A549 (cell line): Measurements from ENCODE around the gene TSNAX.

Source experiments
- EP300 ChIP-seq, 2 experiments: fragments of >200 bp; sonication (Bioruptor Twin); formaldehyde crosslinking; IDR thresholded peaks; 2 replicates in 1 of 2; 3 replicates in 1 of 2; pipeline ENCODE4 v1.6.1; 2016 to 2017
- ESRRA ChIP-seq: fragments of 150-350 bp; IDR thresholded peaks from 2 replicates; pipeline ENCODE4 v1.6.1; 2014; ENCODE audit warnings: mild to moderate bottlenecking, low read length, borderline replicate concordance
- SREBF2 ChIP-seq: fragments of 450-650 bp; IDR thresholded peaks from 2 replicates; pipeline ENCODE4 v1.6.1; 2014; ENCODE audit warnings: mild to moderate bottlenecking, moderate library complexity
- ZSCAN20 ChIP-seq: fragments of 250-450 bp; sonication (Bioruptor Pico); IDR thresholded peaks from 2 replicates; pipeline ENCODE4 v1.8.0; 2022; ENCODE audit warnings: mild to moderate bottlenecking, moderate library complexity
- TF ChIP-seq, protein P1 (sequence below): fragments of >200 bp; sonication (Bioruptor Twin); formaldehyde crosslinking; IDR thresholded peaks from 3 replicates; pipeline ENCODE4 v1.5.1; 2016
- TF ChIP-seq, protein P2 (sequence below): fragments of 200-600 bp; sonication (generic); IDR thresholded peaks from 2 replicates; pipeline ENCODE4 v1.6.1; 2016; ENCODE audit warnings: antibody characterized with exemption, mild to moderate bottlenecking, moderate library complexity
- TF ChIP-seq, protein P3 (sequence below): IDR thresholded peaks from 2 replicates; pipeline ENCODE4 v1.6.1; 2012
- TF ChIP-seq, protein P4 (sequence below): fragments of 250-450 bp; sonication (Bioruptor Pico); IDR thresholded peaks from 2 replicates; pipeline ENCODE4 v1.5.0; 2021; ENCODE audit warnings: mild to moderate bottlenecking, moderate library complexity, borderline replicate concordance
- TF ChIP-seq, protein P5 (sequence below): fragments of 150-350 bp; IDR thresholded peaks from 2 replicates; pipeline ENCODE4 v1.6.1; 2014; ENCODE audit warnings: low read depth, mild to moderate bottlenecking, low read length

DNA sequence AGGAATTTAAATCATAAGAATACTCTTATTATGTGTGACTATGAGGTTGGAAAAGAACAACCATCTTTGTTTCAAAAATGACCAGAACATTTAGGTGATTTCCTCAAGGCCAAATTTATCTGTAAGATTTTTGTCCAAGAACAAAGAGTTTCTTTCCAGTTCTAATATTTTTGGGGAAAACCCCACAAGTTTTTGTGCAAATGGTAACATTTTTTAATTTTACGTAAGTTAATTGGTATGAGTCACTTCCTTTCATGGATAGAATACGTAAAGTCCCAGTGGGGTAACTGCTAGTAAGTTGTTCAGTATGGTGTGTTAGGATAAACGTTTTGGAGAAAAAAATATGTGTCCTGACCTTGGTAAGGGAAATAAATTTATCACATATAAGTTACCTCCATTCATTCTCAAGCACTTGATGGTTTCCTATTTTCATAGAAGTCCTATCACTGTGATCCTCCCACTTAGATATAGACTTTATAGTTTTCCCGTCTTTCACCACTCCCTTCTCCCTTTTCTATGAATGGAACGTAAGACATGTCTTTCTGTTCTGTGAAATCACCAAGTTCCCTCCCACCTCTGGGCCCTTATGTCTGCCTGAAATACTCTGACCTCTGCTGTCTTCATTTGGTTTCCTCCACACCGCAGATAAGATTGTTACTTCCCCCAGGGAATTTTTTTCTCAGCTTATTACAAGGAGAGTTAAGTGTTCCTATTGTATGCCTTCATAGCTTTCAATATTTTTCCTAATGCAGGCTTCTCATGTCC lies 34.9 kb upstream of the TSNAX start:
- TF ChIP-seq, protein P1, sequence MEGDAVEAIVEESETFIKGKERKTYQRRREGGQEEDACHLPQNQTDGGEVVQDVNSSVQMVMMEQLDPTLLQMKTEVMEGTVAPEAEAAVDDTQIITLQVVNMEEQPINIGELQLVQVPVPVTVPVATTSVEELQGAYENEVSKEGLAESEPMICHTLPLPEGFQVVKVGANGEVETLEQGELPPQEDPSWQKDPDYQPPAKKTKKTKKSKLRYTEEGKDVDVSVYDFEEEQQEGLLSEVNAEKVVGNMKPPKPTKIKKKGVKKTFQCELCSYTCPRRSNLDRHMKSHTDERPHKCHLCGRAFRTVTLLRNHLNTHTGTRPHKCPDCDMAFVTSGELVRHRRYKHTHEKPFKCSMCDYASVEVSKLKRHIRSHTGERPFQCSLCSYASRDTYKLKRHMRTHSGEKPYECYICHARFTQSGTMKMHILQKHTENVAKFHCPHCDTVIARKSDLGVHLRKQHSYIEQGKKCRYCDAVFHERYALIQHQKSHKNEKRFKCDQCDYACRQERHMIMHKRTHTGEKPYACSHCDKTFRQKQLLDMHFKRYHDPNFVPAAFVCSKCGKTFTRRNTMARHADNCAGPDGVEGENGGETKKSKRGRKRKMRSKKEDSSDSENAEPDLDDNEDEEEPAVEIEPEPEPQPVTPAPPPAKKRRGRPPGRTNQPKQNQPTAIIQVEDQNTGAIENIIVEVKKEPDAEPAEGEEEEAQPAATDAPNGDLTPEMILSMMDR = no peak
- TF ChIP-seq, protein P2, sequence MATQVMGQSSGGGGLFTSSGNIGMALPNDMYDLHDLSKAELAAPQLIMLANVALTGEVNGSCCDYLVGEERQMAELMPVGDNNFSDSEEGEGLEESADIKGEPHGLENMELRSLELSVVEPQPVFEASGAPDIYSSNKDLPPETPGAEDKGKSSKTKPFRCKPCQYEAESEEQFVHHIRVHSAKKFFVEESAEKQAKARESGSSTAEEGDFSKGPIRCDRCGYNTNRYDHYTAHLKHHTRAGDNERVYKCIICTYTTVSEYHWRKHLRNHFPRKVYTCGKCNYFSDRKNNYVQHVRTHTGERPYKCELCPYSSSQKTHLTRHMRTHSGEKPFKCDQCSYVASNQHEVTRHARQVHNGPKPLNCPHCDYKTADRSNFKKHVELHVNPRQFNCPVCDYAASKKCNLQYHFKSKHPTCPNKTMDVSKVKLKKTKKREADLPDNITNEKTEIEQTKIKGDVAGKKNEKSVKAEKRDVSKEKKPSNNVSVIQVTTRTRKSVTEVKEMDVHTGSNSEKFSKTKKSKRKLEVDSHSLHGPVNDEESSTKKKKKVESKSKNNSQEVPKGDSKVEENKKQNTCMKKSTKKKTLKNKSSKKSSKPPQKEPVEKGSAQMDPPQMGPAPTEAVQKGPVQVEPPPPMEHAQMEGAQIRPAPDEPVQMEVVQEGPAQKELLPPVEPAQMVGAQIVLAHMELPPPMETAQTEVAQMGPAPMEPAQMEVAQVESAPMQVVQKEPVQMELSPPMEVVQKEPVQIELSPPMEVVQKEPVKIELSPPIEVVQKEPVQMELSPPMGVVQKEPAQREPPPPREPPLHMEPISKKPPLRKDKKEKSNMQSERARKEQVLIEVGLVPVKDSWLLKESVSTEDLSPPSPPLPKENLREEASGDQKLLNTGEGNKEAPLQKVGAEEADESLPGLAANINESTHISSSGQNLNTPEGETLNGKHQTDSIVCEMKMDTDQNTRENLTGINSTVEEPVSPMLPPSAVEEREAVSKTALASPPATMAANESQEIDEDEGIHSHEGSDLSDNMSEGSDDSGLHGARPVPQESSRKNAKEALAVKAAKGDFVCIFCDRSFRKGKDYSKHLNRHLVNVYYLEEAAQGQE = no peak
- TF ChIP-seq ESRRA (no peak), EP300 (IDR thresholded peaks at IDR 0.05) (no peak), SREBF2 (no peak), ZSCAN20 (CRISPR knock-in tag) (no peak)
- TF ChIP-seq, protein P3, sequence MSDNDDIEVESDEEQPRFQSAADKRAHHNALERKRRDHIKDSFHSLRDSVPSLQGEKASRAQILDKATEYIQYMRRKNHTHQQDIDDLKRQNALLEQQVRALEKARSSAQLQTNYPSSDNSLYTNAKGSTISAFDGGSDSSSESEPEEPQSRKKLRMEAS = no peak
- TF ChIP-seq, protein P4, sequence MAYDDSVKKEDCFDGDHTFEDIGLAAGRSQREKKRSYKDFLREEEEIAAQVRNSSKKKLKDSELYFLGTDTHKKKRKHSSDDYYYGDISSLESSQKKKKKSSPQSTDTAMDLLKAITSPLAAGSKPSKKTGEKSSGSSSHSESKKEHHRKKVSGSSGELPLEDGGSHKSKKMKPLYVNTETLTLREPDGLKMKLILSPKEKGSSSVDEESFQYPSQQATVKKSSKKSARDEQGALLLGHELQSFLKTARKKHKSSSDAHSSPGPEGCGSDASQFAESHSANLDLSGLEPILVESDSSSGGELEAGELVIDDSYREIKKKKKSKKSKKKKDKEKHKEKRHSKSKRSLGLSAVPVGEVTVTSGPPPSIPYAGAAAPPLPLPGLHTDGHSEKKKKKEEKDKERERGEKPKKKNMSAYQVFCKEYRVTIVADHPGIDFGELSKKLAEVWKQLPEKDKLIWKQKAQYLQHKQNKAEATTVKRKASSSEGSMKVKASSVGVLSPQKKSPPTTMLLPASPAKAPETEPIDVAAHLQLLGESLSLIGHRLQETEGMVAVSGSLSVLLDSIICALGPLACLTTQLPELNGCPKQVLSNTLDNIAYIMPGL (CRISPR knock-in tag) = no peak
- TF ChIP-seq, protein P5, sequence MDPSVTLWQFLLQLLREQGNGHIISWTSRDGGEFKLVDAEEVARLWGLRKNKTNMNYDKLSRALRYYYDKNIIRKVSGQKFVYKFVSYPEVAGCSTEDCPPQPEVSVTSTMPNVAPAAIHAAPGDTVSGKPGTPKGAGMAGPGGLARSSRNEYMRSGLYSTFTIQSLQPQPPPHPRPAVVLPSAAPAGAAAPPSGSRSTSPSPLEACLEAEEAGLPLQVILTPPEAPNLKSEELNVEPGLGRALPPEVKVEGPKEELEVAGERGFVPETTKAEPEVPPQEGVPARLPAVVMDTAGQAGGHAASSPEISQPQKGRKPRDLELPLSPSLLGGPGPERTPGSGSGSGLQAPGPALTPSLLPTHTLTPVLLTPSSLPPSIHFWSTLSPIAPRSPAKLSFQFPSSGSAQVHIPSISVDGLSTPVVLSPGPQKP = no peak
